NCI-H460 (cell line): ENCODE measurements around the gene ARMC12. TPM values are rescaled to one million over a fixed set of nuclear protein-coding genes. Genes with fewer than 3 reads are reported as not detected.
A peak's percentile ranks its signal among the peaks of the same experiment; 100 is the strongest.

ENCODE experiments used
- DNase-seq: peaks from one replicate; pipeline ENCODE4 v3.0.0-alpha.2; 2016; ENCODE audit warnings: low read depth; ENCODE audit errors: extremely low read depth
- total RNA-seq: library from RNA; depleted of rRNA; stranded (reverse); fragments of >200 nt; shearing (Covaris generic); gene quantifications from 2 replicates; pipeline ENCODE4 v1.2.3, GENCODE V29; 2014

Gene ARMC12
- total RNA-seq, 1 experiment from 2014 or later = 0.50 TPM

GRCh38 chr6:35718375-35718736 lies 18.5 kb upstream of the ARMC12 start:
- no peak for DNase-seq

DNA sequence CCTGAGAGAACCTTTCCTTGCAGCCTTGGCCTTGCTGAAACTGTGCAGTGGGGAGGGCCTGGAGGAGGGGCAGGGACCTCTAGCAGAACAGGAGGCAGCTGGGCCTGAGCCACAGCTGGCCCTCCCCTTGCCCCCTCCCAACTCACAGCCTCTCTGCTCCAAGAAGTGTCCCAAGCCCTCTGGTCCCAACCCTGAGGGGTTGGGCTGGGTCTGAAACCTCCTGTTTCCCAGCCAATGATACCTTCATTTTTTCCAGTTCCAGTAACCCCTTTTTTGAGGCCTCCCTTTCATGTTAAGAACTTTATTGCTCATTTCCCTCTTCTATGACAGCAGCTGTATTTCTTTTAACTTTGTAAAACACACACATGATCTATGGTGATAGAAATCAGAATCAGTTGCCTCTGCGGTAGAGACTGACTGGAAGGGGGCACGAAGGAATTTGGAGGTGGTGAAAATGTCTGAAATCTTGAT lies 17.9 kb upstream of the ARMC12 start:
- no peak for DNase-seq

- DNase-seq = no peak
These were observed 17.4 kb upstream of the ARMC12 start for GRCh38 chr6:35719404-35719829.

- no peak for DNase-seq
These were observed 16.8 kb upstream of the ARMC12 start for GRCh38 chr6:35719830-35720733.

DNA sequence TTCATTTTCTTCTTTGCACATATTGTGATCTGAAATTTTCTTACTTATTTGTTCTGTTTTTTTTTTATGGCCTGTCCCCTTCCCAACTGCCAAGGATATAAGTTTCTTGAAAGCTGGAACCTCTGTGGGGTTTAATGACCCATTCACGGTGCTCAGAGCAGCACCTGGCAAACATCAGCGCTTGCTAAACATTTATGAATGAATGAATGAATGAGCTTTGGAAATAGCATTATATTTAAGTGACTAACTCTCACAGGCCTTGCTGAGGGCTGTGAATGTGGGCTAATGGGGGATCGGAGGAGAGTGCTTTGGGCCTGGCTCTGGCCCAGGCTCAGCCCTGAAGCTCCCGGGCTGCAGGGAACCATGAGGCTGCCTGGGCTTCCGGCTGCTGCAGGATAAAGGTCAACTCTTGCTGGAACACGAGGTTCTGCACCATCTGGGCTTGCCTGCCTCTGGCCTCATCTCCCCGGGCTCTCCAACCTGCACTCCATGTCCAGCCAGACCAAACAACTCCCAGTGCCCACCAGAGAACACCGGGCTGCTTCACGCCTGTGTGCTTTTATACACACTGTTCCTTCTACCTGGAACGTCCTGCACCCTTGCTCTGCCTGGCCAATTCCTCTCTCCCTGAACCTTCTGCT lies 14.6 kb upstream of the ARMC12 start:
- DNase-seq = no peak

- no peak for DNase-seq
These were observed 13.2 kb upstream of the ARMC12 start for GRCh38 chr6:35723587-35723986.

DNA sequence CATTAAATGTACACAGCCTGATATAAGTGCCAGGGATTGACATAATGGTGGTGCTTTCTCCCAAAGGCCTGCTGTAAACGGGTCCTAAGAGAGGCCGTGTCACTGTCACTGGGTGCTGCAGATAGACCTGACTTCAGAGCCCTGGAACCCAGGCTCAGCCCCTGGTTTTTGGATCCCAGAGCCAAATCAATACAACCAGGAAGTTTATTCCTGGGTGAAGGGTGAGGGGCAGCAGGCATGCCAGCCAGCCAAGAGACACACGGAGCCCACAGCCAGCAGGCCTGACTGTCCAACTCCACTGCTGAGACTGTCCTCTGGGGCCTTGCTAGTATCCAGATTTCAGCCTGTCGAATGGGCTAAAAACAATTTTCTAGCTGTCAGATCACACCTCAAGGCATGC lies 12.8 kb upstream of the ARMC12 start:
- no peak for DNase-seq

DNA sequence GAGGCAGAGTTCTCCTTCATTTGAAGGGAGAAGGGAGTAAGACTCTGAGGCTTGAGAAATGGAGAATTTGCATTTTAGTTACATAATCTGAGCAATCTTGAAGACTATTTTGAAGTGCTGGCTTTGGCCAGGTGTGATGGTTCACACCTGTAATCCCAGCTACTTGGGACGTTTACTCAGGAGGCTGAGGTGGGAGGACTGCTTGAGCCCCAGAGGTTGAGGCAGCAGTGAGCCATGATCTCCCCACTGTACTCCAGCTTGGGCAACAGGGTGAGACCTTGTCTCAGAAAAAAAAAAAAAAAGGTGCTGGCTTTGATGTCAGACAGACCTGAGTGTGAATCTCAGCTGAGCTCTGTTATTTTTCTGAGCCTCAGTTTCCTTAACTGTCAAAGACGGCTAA lies 12.4 kb upstream of the ARMC12 start:
- DNase-seq = no peak

DNA sequence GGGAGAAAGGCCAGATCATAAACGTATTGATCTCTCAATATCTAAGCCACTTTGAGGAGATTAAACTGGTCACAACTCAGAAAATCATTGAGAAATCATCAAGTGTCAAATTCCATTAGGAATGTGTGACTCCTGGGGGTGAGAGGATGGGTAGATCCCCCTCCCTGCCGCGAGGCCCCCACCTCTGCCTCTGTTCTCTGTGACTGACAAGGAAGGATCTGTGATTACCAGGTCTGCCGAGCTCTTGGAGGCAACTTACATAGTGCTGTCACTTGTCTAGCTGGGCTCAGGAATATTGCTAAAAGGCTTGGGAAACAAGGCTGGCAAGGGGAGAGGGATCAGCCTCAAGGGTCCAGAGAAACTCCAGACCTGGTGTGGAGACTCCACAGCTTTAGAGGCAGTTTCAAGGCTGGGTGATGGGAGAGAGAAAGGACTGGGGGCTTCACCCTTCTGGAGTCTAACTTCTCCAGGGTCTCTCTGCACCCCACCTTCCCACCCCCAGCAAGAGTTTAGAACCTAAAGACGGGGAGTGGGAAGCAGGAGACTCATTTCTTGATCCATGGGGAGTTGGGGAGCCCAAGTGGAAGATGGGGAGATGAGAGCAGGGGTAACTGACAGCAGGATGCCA lies 11.6 kb upstream of the ARMC12 start:
- DNase-seq = no peak

- no peak for DNase-seq
These were observed 11.0 kb upstream of the ARMC12 start for GRCh38 chr6:35725721-35726438.

- DNase-seq = no peak
These were observed 9.4 kb upstream of the ARMC12 start for GRCh38 chr6:35727231-35727934.

DNA sequence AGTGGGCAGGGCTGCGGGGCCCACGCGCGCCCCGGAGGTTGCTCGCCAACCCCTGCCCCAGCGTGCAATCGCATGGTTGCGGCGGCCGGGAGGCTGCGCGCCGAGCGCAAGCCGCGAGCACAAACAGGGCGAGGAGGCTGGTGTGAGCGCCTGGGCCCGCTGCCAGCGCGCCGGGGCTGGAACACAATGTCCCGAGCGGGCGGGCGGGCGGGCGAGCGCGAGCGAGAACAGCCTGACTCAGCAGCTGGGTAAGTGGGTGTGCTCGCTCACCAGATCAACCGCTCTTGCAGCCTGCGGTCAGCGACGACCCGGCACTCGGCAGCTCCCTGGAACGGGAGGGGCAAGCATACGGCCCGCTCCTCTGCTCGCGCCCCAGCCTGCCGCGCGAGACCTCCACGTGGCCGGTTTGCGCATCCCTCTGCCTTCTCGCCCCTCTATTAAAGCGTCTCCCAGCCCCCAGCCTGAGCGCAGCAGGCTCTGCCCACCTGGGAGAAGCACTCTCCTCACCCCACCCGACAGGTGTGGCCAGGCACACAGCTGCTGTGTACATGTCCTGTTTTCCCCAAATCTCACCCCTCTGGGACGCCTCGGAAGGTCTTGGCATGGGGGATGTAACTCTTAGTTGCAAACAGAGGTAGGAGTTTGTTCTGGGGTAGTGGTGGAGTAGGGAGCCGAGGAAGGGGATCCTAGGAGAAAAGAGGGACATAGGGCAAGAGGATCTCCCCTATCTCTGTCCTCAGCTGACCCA lies 8.7 kb upstream of the ARMC12 start:
- DNase-seq = peak; percentile 54

DNA sequence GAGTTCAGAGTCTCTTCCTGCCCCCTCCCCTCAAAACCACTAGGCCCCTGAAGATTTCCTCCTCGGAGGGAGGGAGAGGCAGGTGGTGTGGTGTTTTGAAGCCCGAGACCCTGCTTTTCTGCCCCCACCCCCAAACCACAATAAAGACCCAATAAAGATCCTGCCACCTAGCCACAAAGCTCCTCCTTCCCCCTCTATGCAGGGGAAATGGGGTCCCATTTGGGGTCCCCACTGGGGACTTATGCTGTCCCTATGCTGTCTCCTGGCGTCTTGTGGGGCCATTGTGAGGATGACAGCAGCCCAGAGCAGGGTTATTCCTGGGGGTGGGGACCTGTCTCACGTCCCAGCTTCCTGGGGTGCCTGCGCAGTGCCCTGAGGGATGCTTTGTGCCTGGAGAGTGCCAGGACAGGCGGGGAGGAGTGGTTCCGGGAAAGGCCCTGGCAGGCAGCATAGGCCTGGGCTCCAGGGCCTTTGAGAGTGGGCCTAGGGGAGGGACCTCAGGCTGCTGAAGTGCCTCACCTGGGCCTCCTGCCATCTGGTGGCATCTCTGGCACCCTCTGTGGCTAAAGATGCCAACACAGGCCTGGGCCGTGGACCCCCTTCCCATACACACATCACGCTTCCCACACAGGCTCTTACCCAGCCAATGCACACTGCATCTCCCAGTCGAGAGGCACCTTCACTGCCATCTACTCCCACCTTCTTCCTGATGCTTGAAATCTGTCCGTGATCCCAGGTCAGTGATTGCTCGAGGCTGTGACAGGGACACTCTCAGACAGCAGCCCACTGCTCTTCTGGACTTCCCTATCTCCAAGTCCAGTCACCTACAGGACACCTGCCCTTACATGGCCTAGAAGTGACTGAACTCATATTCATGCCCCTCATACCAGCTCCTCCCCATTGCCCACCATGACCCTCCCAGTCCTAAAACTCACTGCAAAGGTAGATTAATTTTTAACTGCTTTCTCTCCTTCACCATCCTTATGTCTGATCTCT lies 7.9 kb upstream of the ARMC12 start:
- no peak for DNase-seq

- no peak for DNase-seq
These were observed 7.1 kb upstream of the ARMC12 start for GRCh38 chr6:35729722-35730121.

- DNase-seq = no peak
These were observed 6.0 kb upstream of the ARMC12 start for GRCh38 chr6:35730745-35731413.

GRCh38 chr6:35731414-35731735 lies 5.5 kb upstream of the ARMC12 start:
- peak; percentile 66 for DNase-seq

DNA sequence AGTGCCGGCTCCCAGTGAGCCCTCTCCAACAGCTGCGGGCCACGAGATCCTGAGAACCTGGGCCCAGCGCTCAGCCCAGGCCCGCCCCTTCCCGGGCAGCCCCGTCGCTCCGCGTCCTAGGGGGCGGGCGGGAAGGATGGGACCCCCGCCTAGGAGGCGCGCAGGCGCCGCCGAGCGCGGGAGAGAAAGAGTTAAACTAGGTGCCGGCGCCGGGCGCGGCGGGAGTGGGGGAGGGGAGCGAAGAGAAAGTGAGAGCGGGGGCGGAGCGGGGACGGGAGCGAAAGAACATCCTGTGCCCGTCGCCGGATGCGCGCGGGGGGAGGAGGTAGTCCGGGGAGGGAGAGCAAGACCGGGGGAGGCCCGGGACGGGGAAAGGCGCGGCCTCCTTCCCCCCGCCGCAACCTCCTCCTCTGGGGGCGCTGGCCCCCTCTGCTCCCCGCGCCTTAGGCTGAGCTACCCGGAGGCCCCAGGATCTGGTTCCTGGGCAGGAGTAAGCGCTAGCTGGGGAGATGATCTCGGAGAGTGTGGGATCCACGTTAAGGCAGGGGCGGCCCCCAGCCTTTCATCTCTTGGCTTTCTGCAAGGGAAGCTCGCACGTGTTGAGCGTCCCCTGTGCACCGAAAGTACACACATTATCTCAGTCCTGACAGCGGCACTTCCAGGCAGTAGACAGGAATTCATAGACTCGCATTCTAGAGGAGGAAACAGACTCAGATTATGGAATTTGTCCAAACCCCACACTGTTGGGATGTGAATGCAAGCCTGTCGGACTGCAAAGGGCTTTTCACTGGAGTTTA lies 4.9 kb upstream of the ARMC12 start:
- peak; percentile 56 for DNase-seq
